ENCODE measurements around the gene PLD2. TPM values are rescaled to one million over a fixed set of nuclear protein-coding genes. Genes with fewer than 3 reads are reported as not detected.

Gene PLD2
- total and polyA plus RNA-seq, 2 donors (not counting 1 experiment from before 2014, with no cell fraction given) = 53.1 to 69.2 TPM

DNA sequence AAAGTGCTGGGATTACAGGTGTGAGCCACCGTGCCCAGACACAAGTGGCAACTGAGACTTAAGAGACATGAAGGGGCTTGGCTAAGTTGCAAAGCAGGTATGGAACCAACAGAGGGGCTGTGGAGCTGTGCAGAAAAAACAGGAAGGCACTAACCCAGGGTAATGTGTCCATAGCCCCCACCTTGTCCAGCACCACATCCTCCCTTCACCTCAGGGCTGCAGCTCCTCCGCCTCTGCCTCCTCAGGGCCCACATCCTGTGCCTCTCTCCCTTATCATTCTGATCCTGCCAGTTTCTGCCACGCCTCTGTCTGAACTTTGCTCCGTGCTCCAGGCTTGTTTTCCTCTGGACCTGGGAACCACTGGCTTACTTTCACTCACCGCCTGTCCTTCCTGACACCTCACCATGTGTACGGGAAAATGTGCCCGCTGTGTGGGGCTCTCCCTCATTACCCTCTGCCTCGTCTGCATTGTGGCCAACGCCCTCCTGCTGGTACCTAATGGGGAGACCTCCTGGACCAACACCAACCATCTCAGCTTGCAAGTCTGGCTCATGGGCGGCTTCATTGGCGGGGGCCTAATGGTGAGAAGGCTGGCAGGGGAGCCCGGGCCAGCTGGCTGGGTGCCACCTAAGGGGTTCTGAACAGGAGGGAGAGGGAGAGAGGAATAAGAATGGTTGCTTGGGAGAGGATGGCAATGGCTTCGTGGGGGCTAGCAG lies 35.3 kb upstream of the PLD2 start, which contains the start of gene TM4SF5:
TSS of gene TM4SF5 (plus strand) at position 368 of the 716 bp plus-strand sequence. CDS start at position 405, 37 bp downstream.
- peaks cover 0 to 4% (median 0%) of the 10 kb centered on the region in 4 experiments for H3K27me3 ChIP-seq (replicated peaks in 1 of 4; ENCODE audit: control extremely low read depth in 1 of 4, control insufficient read depth in 3 of 4, insufficient read depth in 4 of 4, low read length in 3 of 4)
- TF ChIP-seq, protein P1, sequence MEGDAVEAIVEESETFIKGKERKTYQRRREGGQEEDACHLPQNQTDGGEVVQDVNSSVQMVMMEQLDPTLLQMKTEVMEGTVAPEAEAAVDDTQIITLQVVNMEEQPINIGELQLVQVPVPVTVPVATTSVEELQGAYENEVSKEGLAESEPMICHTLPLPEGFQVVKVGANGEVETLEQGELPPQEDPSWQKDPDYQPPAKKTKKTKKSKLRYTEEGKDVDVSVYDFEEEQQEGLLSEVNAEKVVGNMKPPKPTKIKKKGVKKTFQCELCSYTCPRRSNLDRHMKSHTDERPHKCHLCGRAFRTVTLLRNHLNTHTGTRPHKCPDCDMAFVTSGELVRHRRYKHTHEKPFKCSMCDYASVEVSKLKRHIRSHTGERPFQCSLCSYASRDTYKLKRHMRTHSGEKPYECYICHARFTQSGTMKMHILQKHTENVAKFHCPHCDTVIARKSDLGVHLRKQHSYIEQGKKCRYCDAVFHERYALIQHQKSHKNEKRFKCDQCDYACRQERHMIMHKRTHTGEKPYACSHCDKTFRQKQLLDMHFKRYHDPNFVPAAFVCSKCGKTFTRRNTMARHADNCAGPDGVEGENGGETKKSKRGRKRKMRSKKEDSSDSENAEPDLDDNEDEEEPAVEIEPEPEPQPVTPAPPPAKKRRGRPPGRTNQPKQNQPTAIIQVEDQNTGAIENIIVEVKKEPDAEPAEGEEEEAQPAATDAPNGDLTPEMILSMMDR (IDR thresholded peaks at IDR 0.05) = no peak
- TF ChIP-seq EZH2 (IDR thresholded peaks at IDR 0.05; ENCODE audit: borderline replicate concordance, insufficient read depth, low read depth, low read length, poor library complexity, severe bottlenecking) = no peak
- H3K27ac ChIP-seq (ENCODE audit: low read length in 2 of 2) = no peak within 1 kb of the TSS
- WGBS (ENCODE audit: insufficient coverage) = 72% methylated on average over 11 of the region's 13 CpGs
- Mint-ChIP-seq H3K4me3 (no peak within 1 kb of the TSS), H3K27me3 (peaks cover 10% of the 10 kb centered on the region), H3K4me1 (peaks cover 9% of the 10 kb centered on the region), H3K27ac (no peak within 1 kb of the TSS), H3K9me3 (ENCODE audit: insufficient read depth) (no peaks in the 10 kb centered on the region)
- no peaks in the 10 kb centered on the region for H3K79me2 ChIP-seq (ENCODE audit: control insufficient read depth, insufficient read depth, low read length)
- H3K9ac ChIP-seq (ENCODE audit: low read length) = no peak within 1 kb of the TSS
- no peaks in the 10 kb centered on the region for H3K36me3 ChIP-seq (replicated peaks in 1 of 2; ENCODE audit: control extremely low read depth in 1 of 2, control insufficient read depth in 1 of 2, extremely low read depth in 1 of 2, insufficient read depth in 2 of 2, low read length in 1 of 2)
- no peak within 1 kb of the TSS for H3K4me2 ChIP-seq (replicated peaks; ENCODE audit: low read depth, low read length, poor library complexity, severe bottlenecking)
- DNase-seq (no peak), ATAC-seq (ENCODE audit: low read depth) (no peak)
- no peaks in the 10 kb centered on the region for H3K9me3 ChIP-seq (ENCODE audit: control extremely low read depth in 1 of 3, control insufficient read depth in 2 of 3, insufficient read depth in 1 of 3, low read length in 2 of 3)
- no peak within 1 kb of the TSS for H3K4me3 ChIP-seq (ENCODE audit: control extremely low read depth in 1 of 5, extremely low read depth in 1 of 5, insufficient read depth in 1 of 5, low read depth in 2 of 5, low read length in 4 of 5)
- intact Hi-C loops (cut with micrococcal nuclease) = no loop called here
- H3K4me1 ChIP-seq (ENCODE audit: control insufficient read depth in 2 of 2, insufficient read depth in 2 of 2, low read length in 2 of 2) = peaks cover 3 to 10% of the 10 kb centered on the region in 2 donors
- POLR2A ChIA-PET = no interaction called here
- H2AFZ ChIP-seq (ENCODE audit: insufficient read depth, low read depth, low read length, poor library complexity, severe bottlenecking) = no peak within 1 kb of the TSS
- H4K20me1 ChIP-seq (ENCODE audit: control insufficient read depth, insufficient read depth, low read length, poor library complexity, severe bottlenecking) = no peaks in the 10 kb centered on the region
- CTCF ChIA-PET = interaction anchor here (1.4 kb wide), 1 partner anchor 23 kb away, joined by 4 read pairs; no protein-coding TSS in a partner anchor

DNA sequence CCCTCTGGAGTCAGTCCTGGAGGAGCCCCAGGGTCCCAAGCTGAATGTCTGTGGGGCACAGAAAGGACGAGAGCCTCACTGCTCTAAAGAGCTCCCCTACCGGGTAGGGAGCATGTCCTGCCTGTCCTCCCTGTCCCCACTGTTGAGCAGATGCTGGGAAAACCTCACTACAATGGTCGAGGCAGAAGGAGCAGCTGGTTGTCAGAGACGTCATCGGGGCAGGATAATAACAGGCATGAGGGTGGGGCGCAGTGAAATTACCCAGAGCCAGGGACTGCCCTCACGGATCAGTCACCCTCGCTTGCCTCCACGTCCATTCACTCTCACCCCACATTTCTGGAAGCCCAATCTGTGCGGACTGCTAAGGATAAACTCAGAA lies 34.7 kb upstream of the PLD2 start:
- peaks cover 9% of the 10 kb centered on the region for H3K4me1 Mint-ChIP-seq
- no peak overlapping the region for H3K4me3 Mint-ChIP-seq
- WGBS (ENCODE audit: insufficient coverage) = 80% methylated on average over 7 of the region's 10 CpGs
- intact Hi-C loops (cut with micrococcal nuclease) = no loop called here
- no peak overlapping the region for H3K27ac Mint-ChIP-seq
- DNase-seq (no peak), ATAC-seq (ENCODE audit: low read depth) (no peak)
- no peaks in the 10 kb centered on the region for H3K9me3 Mint-ChIP-seq (ENCODE audit: insufficient read depth)
- Histone ChIP-seq H3K4me2 (replicated peaks; ENCODE audit: low read depth, low read length, poor library complexity, severe bottlenecking) (no peak overlapping the region), H3K9ac (ENCODE audit: low read length) (no peak overlapping the region), H3K27ac (ENCODE audit: low read length in 2 of 2) (no peak overlapping the region), H3K4me3 (ENCODE audit: control extremely low read depth in 1 of 5, extremely low read depth in 1 of 5, insufficient read depth in 1 of 5, low read depth in 2 of 5, low read length in 4 of 5) (no peak overlapping the region), H3K36me3 (replicated peaks in 1 of 2; ENCODE audit: control extremely low read depth in 1 of 2, control insufficient read depth in 1 of 2, extremely low read depth in 1 of 2, insufficient read depth in 2 of 2, low read length in 1 of 2) (no peaks in the 10 kb centered on the region), H3K4me1 (ENCODE audit: control insufficient read depth in 2 of 2, insufficient read depth in 2 of 2, low read length in 2 of 2) (peaks cover 3 to 10% of the 10 kb centered on the region in 2 donors), H3K9me3 (ENCODE audit: control extremely low read depth in 1 of 3, control insufficient read depth in 2 of 3, insufficient read depth in 1 of 3, low read length in 2 of 3) (no peaks in the 10 kb centered on the region), H3K79me2 (ENCODE audit: control insufficient read depth, insufficient read depth, low read length) (no peaks in the 10 kb centered on the region), H4K20me1 (ENCODE audit: control insufficient read depth, insufficient read depth, low read length, poor library complexity, severe bottlenecking) (no peaks in the 10 kb centered on the region), H3K27me3 (replicated peaks in 1 of 4; ENCODE audit: control extremely low read depth in 1 of 4, control insufficient read depth in 3 of 4, insufficient read depth in 4 of 4, low read length in 3 of 4) (peaks cover 0 to 4% (median 0%) of the 10 kb centered on the region in 4 experiments), H2AFZ (ENCODE audit: insufficient read depth, low read depth, low read length, poor library complexity, severe bottlenecking) (no peak overlapping the region)
- peaks cover 10% of the 10 kb centered on the region for H3K27me3 Mint-ChIP-seq
- TF ChIP-seq, protein P1 (IDR thresholded peaks at IDR 0.05) = no peak
- no peak for TF ChIP-seq EZH2 (IDR thresholded peaks at IDR 0.05; ENCODE audit: borderline replicate concordance, insufficient read depth, low read depth, low read length, poor library complexity, severe bottlenecking)
- POLR2A ChIA-PET = no interaction called here
- CTCF ChIA-PET = interaction anchor here (1.4 kb wide), 1 partner anchor 24 kb away, joined by 4 read pairs; no protein-coding TSS in a partner anchor

Data from B cell (primary cell).